ENCODE results near the gene INSR. TPM values are rescaled to one million over a fixed set of nuclear protein-coding genes. Genes with fewer than 3 reads are reported as not detected.
"Not testable (repeated sequence)": the region's sequence is repeated elsewhere in the genome, so short reads cannot be mapped to it uniquely, and the experiment has no call there.

INSR gene
- total and polyA plus RNA-seq, 10 of the 15 experiments (the other 5 are each of a cell fraction or from before 2014, with no cell fraction given) = 4.2 to 34.9 (median 13.6) TPM

DNA sequence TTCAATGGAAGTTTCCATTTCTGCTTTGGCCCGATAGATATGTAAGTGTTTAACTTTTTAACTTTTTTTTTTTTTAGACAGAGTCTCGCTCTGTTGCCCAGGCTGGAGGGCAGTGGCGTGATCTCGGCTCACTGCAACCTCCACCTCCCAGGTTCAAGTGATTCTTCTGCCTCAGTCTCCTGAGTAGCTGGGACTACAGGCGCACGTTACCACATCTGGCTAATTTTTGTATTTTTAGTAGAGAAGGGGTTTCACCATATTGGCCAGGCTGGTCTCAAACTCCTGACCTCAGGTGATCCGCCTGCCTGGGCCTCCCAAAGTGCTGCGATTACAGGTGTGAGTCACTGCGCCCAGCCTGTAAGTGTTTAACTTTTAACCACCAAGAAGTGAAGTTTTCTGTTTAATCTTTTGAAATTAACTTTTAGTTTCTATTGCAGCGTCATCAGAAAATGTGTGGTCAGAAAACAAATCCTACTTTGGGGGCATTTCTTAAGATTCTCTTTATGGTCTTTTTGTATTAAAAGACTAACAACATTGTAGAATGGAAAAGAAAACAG, 147.0 kb downstream of the INSR start (continued):
- TF ChIP-seq, protein P1, sequence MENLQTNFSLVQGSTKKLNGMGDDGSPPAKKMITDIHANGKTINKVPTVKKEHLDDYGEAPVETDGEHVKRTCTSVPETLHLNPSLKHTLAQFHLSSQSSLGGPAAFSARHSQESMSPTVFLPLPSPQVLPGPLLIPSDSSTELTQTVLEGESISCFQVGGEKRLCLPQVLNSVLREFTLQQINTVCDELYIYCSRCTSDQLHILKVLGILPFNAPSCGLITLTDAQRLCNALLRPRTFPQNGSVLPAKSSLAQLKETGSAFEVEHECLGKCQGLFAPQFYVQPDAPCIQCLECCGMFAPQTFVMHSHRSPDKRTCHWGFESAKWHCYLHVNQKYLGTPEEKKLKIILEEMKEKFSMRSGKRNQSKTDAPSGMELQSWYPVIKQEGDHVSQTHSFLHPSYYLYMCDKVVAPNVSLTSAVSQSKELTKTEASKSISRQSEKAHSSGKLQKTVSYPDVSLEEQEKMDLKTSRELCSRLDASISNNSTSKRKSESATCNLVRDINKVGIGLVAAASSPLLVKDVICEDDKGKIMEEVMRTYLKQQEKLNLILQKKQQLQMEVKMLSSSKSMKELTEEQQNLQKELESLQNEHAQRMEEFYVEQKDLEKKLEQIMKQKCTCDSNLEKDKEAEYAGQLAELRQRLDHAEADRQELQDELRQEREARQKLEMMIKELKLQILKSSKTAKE (IDR thresholded peaks at IDR 0.05; ENCODE audit: low read depth, poor library complexity, severe bottlenecking) = peak; percentile 78
- peak; percentile 39 for TF ChIP-seq MEF2B (IDR thresholded peaks at IDR 0.05; ENCODE audit: partially characterized antibody, poor library complexity, severe bottlenecking)
- TF ChIP-seq, protein P2, sequence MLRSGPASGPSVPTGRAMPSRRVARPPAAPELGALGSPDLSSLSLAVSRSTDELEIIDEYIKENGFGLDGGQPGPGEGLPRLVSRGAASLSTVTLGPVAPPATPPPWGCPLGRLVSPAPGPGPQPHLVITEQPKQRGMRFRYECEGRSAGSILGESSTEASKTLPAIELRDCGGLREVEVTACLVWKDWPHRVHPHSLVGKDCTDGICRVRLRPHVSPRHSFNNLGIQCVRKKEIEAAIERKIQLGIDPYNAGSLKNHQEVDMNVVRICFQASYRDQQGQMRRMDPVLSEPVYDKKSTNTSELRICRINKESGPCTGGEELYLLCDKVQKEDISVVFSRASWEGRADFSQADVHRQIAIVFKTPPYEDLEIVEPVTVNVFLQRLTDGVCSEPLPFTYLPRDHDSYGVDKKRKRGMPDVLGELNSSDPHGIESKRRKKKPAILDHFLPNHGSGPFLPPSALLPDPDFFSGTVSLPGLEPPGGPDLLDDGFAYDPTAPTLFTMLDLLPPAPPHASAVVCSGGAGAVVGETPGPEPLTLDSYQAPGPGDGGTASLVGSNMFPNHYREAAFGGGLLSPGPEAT (IDR thresholded peaks at IDR 0.05; ENCODE audit: low read depth) = peak; percentile 50; the same call in 1 of the 2 replicates
- TF ChIP-seq NR2F1 (conservative IDR thresholded peaks at IDR 0.05) = peak; percentile 82
- TF ChIP-seq IKZF2 (IDR thresholded peaks at IDR 0.05) = peak in 1 of 2 experiments; percentile 58; a peak in 2 of 4 replicates

DNA sequence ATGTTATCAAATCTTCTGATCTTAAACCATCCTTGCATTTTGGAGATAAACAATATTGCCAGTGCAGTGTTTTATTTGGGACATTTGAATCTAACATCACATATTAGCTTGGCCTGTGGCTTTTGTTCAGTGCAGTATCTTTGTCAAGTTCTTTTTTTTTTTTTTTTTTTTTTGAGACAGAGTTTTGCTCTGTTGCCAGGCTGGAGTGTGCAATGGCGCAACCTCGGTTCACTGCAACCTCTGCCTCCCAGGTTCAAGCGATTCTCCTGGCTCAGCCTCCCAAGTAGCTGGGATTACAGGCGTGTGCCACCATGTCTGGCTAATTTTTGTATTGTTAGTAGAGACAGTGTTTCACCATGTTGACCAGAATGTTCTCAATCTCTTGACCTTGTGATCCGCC, 148.1 kb downstream of the INSR start:
- DNase-seq (ENCODE audit: low read depth, low spot score); H3K9me3 ChIP-seq (replicated peaks; ENCODE audit: control insufficient read depth, insufficient read depth, low read length); ATAC-seq; RAD21 ChIA-PET (ENCODE audit: unreplicated experiment); H3K4me2 ChIP-seq (ENCODE audit: control insufficient read depth, insufficient read depth); intact Hi-C loops (cut with micrococcal nuclease; ENCODE audit: unreplicated experiment); BruUV-seq (replicated peaks); H3K27ac ChIP-seq (ENCODE audit: control insufficient read depth, insufficient read depth); H4K20me1 ChIP-seq (ENCODE audit: control insufficient read depth, insufficient read depth); FAIRE-seq; H3K9ac ChIP-seq (ENCODE audit: control insufficient read depth, insufficient read depth, low read length); H3K79me2 ChIP-seq (ENCODE audit: control insufficient read depth, insufficient read depth, low read length); H3K4me1 ChIP-seq (ENCODE audit: control insufficient read depth, insufficient read depth, low read length); H3K27me3 ChIP-seq (replicated peaks in 1 of 2; ENCODE audit: control insufficient read depth in 2 of 2, insufficient read depth in 2 of 2, low read length in 1 of 2); H2AFZ ChIP-seq (ENCODE audit: control insufficient read depth, low read depth, low read length); H3K4me3 ChIP-seq: not testable (repeated sequence)
- ChIA-PET CTCF (interaction anchor here (0.6 to 4.8 kb wide), 3 partner anchors 42 to 180 kb away, joined by 4 to 37 read pairs (median 7); no protein-coding TSS in a partner anchor), POLR2A (interaction anchor here (0.7 kb wide), 1 partner anchor 18 kb away, joined by 3 read pairs; no protein-coding TSS in a partner anchor), SMC1A (ENCODE audit: uncharacterized antibody, unreplicated experiment) (interaction anchor here (0.8 to 5.8 kb wide), 8 partner anchors 13 to 190 kb away, joined by 3 to 47 read pairs (median 4); no protein-coding TSS in a partner anchor)
- WGBS (ENCODE audit: insufficient coverage, insufficient replicate concordance, low lambda C conversion rate, missing lambda C conversion rate) = 93% methylated on average over 5 of the region's 5 CpGs
- in situ Hi-C loops (cut with MboI) = loop anchor here (5.0 kb wide), 1 partner anchor 196 kb away; no protein-coding TSS in a partner anchor
- H3K36me3 ChIP-seq (ENCODE audit: control insufficient read depth in 2 of 2, insufficient read depth in 2 of 2, low read length in 1 of 2) = peaks cover 12% of the 10 kb centered on the region in 2 experiments

Measured in GM12878 (cell line).